Activated CD8-positive, alpha-beta memory T cell treated with anti-CD3 and anti-CD28 coated beads, Interleukin-2, amount 50 U/mL, for 48 hours (primary cell): ENCODE results near the gene RAB6B.
A peak's percentile ranks its signal among the peaks of the same experiment; 100 is the strongest.

ENCODE experiments used
- DNase-seq: peaks from one replicate; pipeline ENCODE4 v3.0.0-alpha.2; 2020

RAB6B gene

DNA sequence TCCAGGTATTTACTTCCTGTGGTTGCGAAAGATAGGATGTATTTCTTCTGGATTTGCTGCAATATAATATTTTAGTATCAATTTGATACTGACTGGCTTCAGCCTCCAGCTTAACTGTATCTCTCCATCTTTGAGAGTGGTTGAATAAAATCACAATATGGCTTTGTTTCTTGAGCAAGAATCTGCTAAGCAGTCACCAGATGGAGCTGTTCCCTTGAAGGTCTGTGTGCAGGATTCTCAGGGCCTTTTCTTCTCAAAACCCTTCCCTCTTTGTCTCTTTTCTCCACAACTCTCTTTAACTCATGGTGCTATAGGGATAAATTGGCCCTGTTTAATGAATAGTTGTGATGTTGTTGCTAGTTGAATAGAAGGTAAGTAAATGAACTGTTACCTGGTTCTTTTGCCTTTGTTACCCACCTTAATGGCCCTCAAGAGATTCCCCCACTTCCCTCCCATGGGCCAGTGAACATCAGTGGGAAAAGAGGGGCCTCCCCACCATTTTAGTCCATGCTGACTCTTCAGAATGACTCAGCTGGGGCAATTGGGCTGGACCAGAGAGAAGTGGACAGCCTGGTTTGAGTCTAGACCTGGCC, 34.8 kb upstream of the RAB6B start:
- DNase-seq: no peak

GRCh38 chr3:133928903-133929607, 33.4 kb upstream of the RAB6B start:
- DNase-seq: no peak

DNA sequence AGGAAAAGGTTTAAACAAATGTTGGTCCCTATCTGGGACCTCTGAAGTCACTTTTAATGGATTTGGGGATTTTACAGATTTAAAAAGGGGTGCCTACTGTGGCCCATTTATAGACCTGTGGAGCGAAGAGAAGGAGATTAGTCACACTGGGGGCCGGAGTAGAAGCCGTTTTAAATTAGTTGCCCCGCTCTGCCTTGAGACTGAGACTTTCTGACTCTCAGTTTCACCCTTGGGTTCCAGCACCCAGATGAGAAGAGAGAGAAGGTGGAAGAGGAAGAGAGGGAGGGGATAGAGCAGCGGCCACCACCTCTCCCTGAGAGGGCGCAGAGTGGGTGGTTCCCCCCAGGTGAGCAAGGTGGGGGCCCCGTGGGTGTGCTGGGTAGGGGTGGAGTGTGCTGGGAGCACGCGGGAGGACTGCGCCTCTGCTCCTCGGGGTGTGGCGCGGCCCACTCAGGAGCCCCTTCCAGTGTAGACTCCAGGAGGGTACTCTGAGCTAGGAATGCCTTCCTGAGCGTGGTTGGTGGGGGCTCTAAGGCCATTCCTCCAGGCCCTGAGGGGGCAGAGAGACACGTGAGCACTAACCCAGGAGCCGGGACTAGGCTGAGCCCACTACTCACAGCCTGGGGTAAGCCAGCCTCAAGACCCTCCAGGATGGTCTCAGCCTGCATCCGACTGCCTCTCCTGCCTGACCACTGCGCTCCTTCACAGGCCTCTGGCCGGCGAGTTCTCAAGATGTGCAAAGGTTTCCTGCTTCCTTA, 32.6 kb upstream of the RAB6B start:
- DNase-seq: no peak

GRCh38 chr3:133927540-133928066, 31.9 kb upstream of the RAB6B start:
- peak; percentile 91 for DNase-seq

- DNase-seq: no peak
These were observed 31.3 kb upstream of the RAB6B start for GRCh38 chr3:133926736-133927539.

DNA sequence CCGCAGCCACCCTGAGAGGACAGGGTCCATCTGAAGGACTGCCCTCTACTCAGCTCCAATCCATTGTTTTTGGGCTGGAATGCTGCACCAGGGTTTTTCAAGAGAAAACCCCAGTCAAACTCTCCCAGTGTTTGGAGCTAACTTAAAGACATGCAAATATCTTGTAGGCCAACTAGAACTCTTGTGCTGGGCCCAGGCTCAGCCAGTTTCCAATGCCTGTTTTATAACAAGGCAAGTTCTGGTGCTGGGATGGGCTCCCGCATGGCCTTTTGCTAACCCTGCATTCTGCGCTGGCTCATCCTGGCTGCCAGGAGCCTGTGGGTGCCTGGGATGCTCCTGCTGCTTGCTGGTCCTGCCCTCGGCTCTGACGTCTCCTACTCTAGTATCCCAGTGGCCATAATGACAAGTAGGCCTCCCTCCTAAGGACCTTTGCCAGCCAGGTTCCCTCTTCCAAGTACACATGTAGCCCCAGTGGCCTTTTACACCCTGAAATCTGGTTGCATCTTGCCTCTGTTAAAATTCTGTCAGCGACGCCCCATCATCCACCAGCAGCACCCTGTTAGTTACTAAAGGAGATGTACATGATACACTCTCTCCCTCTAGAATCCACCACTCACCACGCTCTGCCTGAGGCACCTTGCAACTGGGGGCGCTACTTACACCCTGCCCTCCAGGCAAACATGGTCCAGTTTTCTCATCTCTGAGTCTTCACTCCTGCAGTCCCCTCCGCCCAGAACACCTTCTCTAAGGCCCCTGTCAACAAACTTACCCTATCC, 30.5 kb upstream of the RAB6B start:
- no peak for DNase-seq

- DNase-seq: no peak
These were observed 28.4 kb upstream of the RAB6B start for GRCh38 chr3:133924041-133924440.

DNA sequence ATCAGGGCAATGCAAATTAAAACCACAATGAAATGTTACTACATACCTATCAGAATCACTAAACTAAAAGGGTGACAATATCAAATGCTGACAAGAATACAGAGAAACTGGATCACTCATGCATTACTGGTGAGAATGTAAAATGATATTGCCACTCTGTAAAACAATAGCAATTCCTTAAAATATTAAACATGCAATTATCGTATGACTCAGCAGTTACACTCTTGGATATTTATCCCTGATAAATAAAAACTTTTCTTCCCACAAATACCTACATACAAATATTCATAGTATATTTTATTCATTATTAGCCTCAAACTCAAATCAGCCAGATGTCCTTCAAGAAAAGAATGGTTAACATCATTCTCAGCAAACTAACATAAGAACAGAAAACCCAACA, 25.9 kb upstream of the RAB6B start:
- DNase-seq: no peak

DNA sequence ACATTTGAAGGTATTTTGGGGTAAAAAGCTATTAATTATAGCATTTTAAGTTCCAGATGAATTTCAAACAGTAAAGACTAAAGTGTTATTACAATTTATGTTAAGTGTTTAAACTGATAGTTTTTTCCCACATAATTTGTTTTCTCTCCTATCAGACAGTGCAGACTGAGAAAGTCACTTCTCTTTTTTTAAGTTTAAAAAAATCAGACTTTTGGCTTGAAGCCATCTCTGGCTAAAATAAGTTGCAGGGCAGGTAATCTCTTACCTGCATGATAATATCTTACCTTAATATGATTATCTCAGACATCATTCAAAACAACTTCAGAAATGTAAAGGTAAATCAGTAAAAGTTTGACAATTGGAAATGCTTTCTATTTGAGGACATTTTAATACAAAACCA, 21.5 kb upstream of the RAB6B start:
- DNase-seq: no peak

DNA sequence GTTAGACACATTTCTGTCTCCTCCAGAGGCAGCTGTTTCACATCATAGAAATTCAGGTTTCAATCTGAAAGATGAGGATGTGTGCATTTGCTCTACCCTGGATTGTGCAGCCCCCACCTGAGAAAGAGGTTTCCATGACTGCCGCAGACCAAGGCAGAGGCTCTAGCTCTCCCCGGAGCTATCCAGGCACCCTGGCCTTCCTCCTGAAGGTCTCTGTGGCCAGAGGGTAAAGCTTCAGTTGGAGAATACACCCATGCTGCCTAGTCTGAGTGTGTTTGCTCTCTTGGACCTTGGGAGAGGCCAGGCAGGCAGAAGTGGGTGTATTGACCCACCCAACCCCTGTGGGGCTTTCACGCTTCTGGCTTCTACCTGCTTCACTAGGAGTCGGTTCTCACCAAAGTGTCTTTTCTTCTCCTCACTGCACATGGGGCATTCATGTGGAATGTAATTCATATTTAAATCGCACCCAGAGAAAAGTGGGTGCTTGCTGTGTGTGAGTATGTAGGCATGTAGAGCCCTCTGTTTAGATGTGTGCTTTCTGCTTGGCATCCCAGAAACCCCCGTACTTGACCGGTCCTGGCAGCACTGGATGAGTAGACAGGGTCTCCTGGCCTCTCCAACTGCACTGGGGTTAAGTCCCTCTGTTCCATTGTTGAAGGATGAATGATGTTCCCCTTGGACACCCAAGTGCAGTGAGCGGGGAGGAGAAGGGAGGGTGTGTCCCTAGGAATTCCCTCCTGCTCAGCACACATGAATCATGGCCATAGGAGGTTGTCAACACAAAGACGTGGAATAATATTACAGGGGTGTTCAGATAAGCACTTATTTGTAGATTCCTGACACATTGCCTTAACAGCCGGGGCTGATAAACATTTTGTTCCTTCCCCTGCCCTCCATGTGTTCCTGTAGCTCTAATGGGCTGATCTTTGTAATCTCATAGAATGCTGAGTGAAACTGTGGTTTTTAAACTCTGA, 20.3 kb upstream of the RAB6B start:
- DNase-seq: no peak

GRCh38 chr3:133914839-133915600, 19.3 kb upstream of the RAB6B start:
- no peak for DNase-seq

DNA sequence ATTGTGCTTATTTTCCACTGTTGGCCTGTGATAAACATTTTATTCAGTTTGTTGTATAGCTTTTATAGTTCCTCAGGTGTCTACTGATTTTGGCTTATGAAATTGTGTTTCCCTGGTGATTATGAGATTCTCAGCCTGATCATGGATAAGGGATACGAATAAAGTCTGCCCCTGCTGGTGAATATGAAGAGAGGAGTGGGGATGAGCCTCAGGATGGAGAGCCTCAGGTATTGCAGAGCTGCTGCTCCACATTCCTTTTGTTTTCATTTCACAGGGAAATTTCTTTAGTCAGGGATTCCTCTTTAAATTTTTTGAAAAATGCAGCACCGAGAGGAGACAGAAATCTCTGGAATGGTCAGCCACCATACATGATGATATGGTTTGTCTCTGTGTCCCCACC, 14.7 kb upstream of the RAB6B start:
- DNase-seq: no peak

DNA sequence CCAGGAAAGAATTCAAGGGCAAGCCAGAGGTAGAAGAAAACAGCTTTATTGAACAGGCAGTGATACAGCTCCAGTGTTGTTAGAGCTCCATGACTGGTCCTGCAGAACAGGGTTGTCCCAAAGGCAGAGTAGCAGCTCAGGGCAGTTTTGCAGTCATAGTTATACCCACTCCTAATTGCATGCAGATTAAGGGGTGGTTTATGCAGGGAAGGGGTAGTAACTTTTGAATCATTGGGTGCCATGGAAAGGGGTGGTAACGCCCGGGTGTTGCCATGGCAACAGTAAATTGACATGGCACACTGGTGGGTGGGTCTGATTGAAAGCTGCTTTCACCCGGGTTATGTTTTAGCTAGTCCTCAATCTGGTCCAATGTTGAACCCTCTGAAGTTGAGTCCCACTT, 9.7 kb upstream of the RAB6B start:
- DNase-seq: no peak

- no peak for DNase-seq
These were observed 6.2 kb upstream of the RAB6B start for GRCh38 chr3:133901847-133902246.

GRCh38 chr3:133901083-133901482, 5.4 kb upstream of the RAB6B start:
- DNase-seq: no peak

- no peak for DNase-seq
These were observed 3.6 kb upstream of the RAB6B start for GRCh38 chr3:133899311-133899710.

GRCh38 chr3:133897547-133897946, 1.9 kb upstream of the RAB6B start:
- no peak for DNase-seq

DNA sequence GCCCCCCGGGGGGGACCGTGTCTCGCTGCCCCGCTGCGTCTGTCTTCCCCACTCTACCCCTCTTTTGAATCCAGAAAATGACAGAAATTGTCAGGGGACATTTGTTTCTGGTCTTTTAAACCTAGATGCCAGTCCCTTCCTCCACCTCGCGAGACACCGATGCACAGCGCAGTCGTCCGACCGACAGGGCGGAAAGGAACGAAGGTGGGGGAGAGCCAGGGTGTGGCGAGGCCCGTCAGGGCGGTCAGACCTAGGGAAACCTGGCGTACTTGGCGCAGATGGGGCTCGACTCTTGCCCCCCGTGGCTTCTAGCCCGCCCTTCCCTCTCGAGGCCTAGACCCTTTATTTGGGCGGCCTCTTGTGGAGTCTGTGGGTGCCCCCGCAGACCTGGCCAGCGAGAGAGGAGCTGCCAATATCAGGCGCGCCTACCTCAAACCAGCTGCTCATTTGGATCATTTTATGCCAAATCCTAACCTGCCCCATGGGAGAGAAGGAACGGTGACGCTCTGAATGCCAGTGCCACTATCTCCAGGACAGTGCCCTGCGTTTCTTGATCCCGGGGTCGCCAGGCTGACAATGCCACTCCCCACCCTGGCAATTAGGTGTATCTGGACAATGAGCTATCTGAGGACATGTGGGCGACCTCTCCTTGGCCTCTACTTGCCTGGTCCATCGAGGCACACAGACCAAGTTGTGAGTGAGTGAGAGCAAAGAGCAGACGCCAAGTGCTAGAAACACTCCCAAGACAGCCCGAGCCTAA, 500 bp upstream of the RAB6B start:
- DNase-seq: no peak
